PC-3 (cell line): ENCODE results near the gene UHRF1. TPM values are rescaled to one million over a fixed set of nuclear protein-coding genes. Genes with fewer than 3 reads are reported as not detected.

Experiments used
- ATAC-seq: fragments of 200-7000 bp; cut with Tn5 transposase; 2 replicates; pipeline ENCODE4 v1.9.1; 2020; ENCODE audit warnings: mild to moderate bottlenecking, moderate library complexity
- BruUV-seq: library from RNA; stranded (reverse); fragments of 400-500 nt; replicated peaks from 2 replicates; lab custom pipeline; 2021; lab: Mats Ljungman, UMichigan
- CTCF ChIA-PET: fragments of 300-600 bp; sonication (Branson Sonifier 250); formaldehyde crosslinking; loops from one replicate; lab custom pipeline; 2022; ENCODE audit warnings: antibody characterized with exemption; lab: Charles Lee
- POLR2A ChIA-PET: fragments of 300-600 bp; sonication (Branson Sonifier 250); formaldehyde crosslinking; loops from one replicate; lab custom pipeline; 2022; ENCODE audit warnings: antibody characterized with exemption; ENCODE audit not compliant: unreplicated experiment; lab: Charles Lee
- DNase-seq: peaks from one replicate; pipeline ENCODE4 v3.0.0-alpha.2; 2015
- H2AFZ ChIP-seq: fragments of 300-600 bp; sonication (generic); 2 replicates; pipeline ENCODE4 v1.6.0; 2016; ENCODE audit warnings: antibody characterized with exemption, low read length
- H3F3A ChIP-seq: fragments of 300-600 bp; sonication (generic); one replicate; pipeline ENCODE4 v1.6.0; 2017; ENCODE audit warnings: antibody characterized with exemption, low read length, control low read depth, mild to moderate bottlenecking; ENCODE audit not compliant: unreplicated experiment
- H3K27ac ChIP-seq: fragments of 300-600 bp; sonication (generic); 2 replicates; pipeline ENCODE4 v1.5.1; 2016; ENCODE audit warnings: mild to moderate bottlenecking, low read length
- H3K27me3 ChIP-seq: fragments of 300-600 bp; sonication (generic); 2 replicates; pipeline ENCODE4 v1.6.1; 2016; ENCODE audit warnings: low read length, mixed read lengths
- H3K36me3 ChIP-seq: fragments of 300-600 bp; sonication (generic); 2 replicates; pipeline ENCODE4 v1.6.1; 2016; ENCODE audit warnings: low read depth, mixed run types, low read length, mixed read lengths
- H3K4me1 ChIP-seq: fragments of 300-600 bp; sonication (generic); 2 replicates; pipeline ENCODE4 v1.5.1; 2016; ENCODE audit warnings: low read length; ENCODE audit not compliant: insufficient read depth
- H3K4me2 ChIP-seq: fragments of 300-600 bp; sonication (generic); 2 replicates; pipeline ENCODE4 v1.6.0; 2016; ENCODE audit warnings: low read length
- H3K4me3 ChIP-seq: fragments of 300-600 bp; sonication (generic); 2 replicates; pipeline ENCODE4 v1.5.1; 2016; ENCODE audit warnings: mild to moderate bottlenecking, low read length, mixed read lengths
- H3K79me2 ChIP-seq: fragments of 300-600 bp; sonication (generic); 2 replicates; pipeline ENCODE4 v1.6.1; 2017; ENCODE audit warnings: low read length, mixed read lengths
- H3K9ac ChIP-seq: fragments of 300-600 bp; sonication (generic); 2 replicates; pipeline ENCODE4 v1.6.0; 2016; ENCODE audit warnings: mild to moderate bottlenecking, low read length
- H3K9me2 ChIP-seq: fragments of 300-600 bp; sonication (generic); replicated peaks from 2 replicates; pipeline ENCODE4 v1.6.1; 2016; ENCODE audit warnings: mixed run types, low read length, mixed read lengths
- H3K9me3 ChIP-seq: fragments of 300-600 bp; sonication (generic); 2 replicates; pipeline ENCODE4 v1.6.1; 2016; ENCODE audit warnings: low read length, mixed read lengths
- H4K20me1 ChIP-seq: fragments of 300-600 bp; sonication (generic); 2 replicates; pipeline ENCODE4 v1.6.1; 2016; ENCODE audit warnings: low read length, mixed read lengths
- EZH2 ChIP-seq: fragments of 300-600 bp; sonication (generic); IDR thresholded peaks from one replicate; pipeline ENCODE4 v1.6.1; 2017; ENCODE audit warnings: antibody characterized with exemption, mild to moderate bottlenecking, low read length; ENCODE audit not compliant: unreplicated experiment
- EZH2phosphoT487 ChIP-seq: fragments of 300-600 bp; sonication (generic); IDR thresholded peaks from 2 replicates; pipeline ENCODE4 v1.6.1; 2018; ENCODE audit warnings: mild to moderate bottlenecking, antibody characterized with exemption, low read length, borderline replicate concordance
- intact Hi-C: fragments of 100-400 bp; cut with micrococcal nuclease; formaldehyde crosslinking; loops from 2 replicates; pipeline ENCODE4 v1.9.0; 2023
- total RNA-seq: library from RNA; depleted of rRNA; stranded (reverse); fragments of >200 nt; gene quantifications from 2 replicates; pipeline ENCODE4 v1.2.3, GENCODE V29; 2014
- TF ChIP-seq, protein P1 (sequence below): fragments of 300-600 bp; sonication (generic); conservative IDR thresholded peaks from 2 replicates; pipeline ENCODE4 v1.5.1; 2017; ENCODE audit warnings: antibody characterized with exemption, low read depth, mild to moderate bottlenecking, low read length

Gene UHRF1
- total RNA-seq, 1 experiment from 2014 or later: 163 TPM

DNA sequence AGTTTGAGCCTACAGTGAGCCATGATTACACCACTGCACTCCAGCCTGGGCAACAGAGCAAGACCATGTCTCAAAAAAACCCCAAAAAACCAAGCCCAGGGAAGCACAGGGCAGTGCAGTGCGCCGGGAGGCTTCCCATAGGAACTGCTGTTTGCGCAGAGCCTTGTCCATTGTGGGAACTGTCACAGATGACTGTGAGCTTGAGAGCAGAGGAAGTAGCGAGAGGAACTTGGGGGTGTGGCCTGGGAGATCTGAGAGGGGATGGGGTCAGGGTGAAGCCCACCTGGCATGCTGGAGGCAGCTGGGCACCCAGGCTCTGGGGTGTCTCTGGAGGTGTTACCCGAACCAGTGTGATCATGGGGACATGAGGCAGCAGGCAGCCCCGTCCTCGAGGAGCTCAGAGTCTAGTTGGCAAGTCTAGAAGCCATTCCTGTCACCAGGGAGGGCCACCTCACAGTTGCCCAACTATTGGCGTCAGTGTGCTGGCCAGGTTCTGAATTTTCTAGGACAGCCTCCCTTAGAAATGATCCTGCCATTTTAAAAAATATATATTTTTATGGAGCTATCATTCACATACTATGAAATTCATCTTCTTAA is 70.0 kb downstream of the UHRF1 start:
- ATAC-seq (no peak), DNase-seq (no peak)
- H3K4me1 ChIP-seq: peaks cover 22% of the 10 kb centered on the region
- H3K4me2 ChIP-seq: no peak overlapping the region
- POLR2A ChIA-PET: no interaction called here
- no TSS peak for BruUV-seq
- H3K27me3 ChIP-seq: no peaks in the 10 kb centered on the region
- TF ChIP-seq EZH2 (no peak), EZH2phosphoT487 (no peak)
- TF ChIP-seq, protein P1, sequence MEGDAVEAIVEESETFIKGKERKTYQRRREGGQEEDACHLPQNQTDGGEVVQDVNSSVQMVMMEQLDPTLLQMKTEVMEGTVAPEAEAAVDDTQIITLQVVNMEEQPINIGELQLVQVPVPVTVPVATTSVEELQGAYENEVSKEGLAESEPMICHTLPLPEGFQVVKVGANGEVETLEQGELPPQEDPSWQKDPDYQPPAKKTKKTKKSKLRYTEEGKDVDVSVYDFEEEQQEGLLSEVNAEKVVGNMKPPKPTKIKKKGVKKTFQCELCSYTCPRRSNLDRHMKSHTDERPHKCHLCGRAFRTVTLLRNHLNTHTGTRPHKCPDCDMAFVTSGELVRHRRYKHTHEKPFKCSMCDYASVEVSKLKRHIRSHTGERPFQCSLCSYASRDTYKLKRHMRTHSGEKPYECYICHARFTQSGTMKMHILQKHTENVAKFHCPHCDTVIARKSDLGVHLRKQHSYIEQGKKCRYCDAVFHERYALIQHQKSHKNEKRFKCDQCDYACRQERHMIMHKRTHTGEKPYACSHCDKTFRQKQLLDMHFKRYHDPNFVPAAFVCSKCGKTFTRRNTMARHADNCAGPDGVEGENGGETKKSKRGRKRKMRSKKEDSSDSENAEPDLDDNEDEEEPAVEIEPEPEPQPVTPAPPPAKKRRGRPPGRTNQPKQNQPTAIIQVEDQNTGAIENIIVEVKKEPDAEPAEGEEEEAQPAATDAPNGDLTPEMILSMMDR: no peak
- H3K79me2 ChIP-seq: peaks cover 96% of the 10 kb centered on the region
- H2AFZ ChIP-seq: no peak overlapping the region
- CTCF ChIA-PET: no interaction called here
- intact Hi-C loops: no loop called here
- no peak overlapping the region for H3K27ac ChIP-seq
- H3K4me3 ChIP-seq: no peak overlapping the region
- H3K36me3 ChIP-seq: peaks cover 6% of the 10 kb centered on the region; the same call in 1 of the 2 replicates
- H3K9me3 ChIP-seq: no peaks in the 10 kb centered on the region
- no peak overlapping the region for H3K9ac ChIP-seq
- no peaks in the 10 kb centered on the region for H3F3A ChIP-seq
- H3K9me2 ChIP-seq: no peaks in the 10 kb centered on the region
- H4K20me1 ChIP-seq: peaks cover 34% of the 10 kb centered on the region; the same call in 1 of the 2 replicates

DNA sequence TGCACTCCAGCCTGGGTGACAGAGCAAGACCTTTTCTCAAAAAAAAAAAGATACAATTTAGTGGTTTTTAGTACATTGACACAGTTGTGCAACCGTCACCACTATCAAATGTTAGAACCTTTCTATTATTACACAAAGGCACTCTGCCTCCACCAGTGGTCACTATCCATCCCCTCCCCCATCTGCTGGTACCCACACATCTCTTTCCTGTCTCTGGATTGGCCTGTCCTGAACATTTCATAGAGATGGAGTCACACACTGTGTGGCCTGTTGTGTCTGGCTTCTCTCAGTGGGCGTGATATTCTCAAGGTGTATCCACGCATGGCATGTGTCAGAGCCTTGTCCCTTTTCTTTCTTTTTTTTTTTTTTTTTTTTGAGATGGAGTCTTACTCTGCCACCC is 70.8 kb downstream of the UHRF1 start:
- H3K27ac ChIP-seq: no peak overlapping the region
- no peaks in the 10 kb centered on the region for H3K9me3 ChIP-seq
- H2AFZ ChIP-seq: no peak overlapping the region
- ChIA-PET POLR2A (no interaction called here), CTCF (no interaction called here)
- H3K4me2 ChIP-seq: no peak overlapping the region
- no peaks in the 10 kb centered on the region for H3F3A ChIP-seq
- H3K4me1 ChIP-seq: peaks cover 22% of the 10 kb centered on the region
- TF ChIP-seq EZH2phosphoT487: no peak
- TF ChIP-seq, protein P1: no peak
- no peak for TF ChIP-seq EZH2
- H3K27me3 ChIP-seq: no peaks in the 10 kb centered on the region
- H3K79me2 ChIP-seq: peaks cover 96% of the 10 kb centered on the region
- no peak for DNase-seq
- peaks cover 6% of the 10 kb centered on the region; the same call in 1 of the 2 replicates for H3K36me3 ChIP-seq
- no peak overlapping the region for H3K9ac ChIP-seq
- BruUV-seq: no TSS peak
- H4K20me1 ChIP-seq: peaks cover 33% of the 10 kb centered on the region; the same call in 1 of the 2 replicates
- no peak overlapping the region for H3K4me3 ChIP-seq
- ATAC-seq: no peak
- intact Hi-C loops: no loop called here
- no peaks in the 10 kb centered on the region for H3K9me2 ChIP-seq

DNA sequence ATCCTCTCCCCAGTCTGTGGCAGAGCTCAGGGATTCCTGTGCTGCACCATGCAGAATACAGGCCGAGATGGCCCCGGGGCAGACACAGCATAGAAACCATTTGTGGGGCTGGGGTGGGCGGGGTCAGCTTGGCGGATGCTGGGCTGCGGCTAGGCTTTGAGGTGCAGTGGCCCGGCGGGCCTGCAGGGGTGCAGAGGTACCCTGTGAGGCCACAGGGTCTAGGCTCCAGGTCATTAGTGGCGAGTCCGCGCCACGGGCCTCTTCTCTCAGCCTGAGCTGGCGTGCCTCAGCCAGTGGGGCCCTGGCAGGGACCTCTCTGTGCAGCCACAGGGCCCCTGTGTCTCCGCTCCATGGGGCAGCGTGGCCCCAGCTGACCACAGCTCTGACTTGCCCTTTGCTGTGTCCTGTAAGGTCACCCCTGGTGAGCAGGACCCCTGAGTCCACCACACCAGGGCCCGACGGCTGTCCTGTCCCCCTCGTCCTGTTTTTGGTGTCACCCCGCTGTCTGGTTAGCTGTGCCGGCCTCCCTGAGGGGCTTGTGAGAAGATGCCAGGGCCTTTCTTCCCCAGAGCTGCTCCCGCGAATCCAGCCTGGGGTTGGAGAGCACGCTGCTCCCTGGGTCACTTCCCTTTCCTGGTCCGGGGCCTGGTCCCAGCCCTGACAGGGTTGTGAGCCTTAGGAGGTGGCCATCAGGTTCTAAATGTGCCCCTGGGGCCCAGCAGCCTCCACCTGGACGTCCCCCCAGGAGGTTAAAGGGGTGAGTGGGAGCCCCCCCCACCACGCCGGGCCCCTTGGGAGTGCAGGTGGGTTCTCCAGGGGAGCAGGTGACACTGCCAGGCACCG is 71.8 kb downstream of the UHRF1 start:
- intact Hi-C loops: no loop called here
- H3K4me3 ChIP-seq: no peak overlapping the region
- no peak overlapping the region for H2AFZ ChIP-seq
- H3K27me3 ChIP-seq: no peaks in the 10 kb centered on the region
- no TSS peak for BruUV-seq
- H3K9ac ChIP-seq: no peak overlapping the region
- H3F3A ChIP-seq: no peaks in the 10 kb centered on the region
- H3K9me3 ChIP-seq: no peaks in the 10 kb centered on the region
- peaks cover 96% of the 10 kb centered on the region for H3K79me2 ChIP-seq
- TF ChIP-seq, protein P1: no peak
- TF ChIP-seq EZH2 (no peak), EZH2phosphoT487 (no peak)
- DNase-seq: no peak
- H3K4me2 ChIP-seq: no peak overlapping the region
- ChIA-PET CTCF (no interaction called here), POLR2A (no interaction called here)
- H3K9me2 ChIP-seq: no peaks in the 10 kb centered on the region
- peaks cover 16% of the 10 kb centered on the region for H3K4me1 ChIP-seq
- peaks cover 36% of the 10 kb centered on the region; the same call in 1 of the 2 replicates for H4K20me1 ChIP-seq
- no peak overlapping the region for H3K27ac ChIP-seq
- ATAC-seq: no peak
- H3K36me3 ChIP-seq: peaks cover 6% of the 10 kb centered on the region; the same call in 1 of the 2 replicates
